Measurements from ENCODE around the gene LRFN4.

GRCh38 chr11:66866511-66866986 lies 9.7 kb downstream of the LRFN4 start:
- TF ChIP-seq CTCF (IDR thresholded peaks at IDR 0.05), result no peak
- TF ChIP-seq POLR2A (IDR thresholded peaks at IDR 0.05), result no peak
- TF ChIP-seq EP300 (IDR thresholded peaks at IDR 0.05), result no peak
- TF ChIP-seq POLR2AphosphoS5 (IDR thresholded peaks at IDR 0.05), result no peak
